Anterior cingulate cortex (tissue), 58 donors: ENCODE results near the gene ZNF385B.
A peak's percentile ranks its signal among the peaks of the same experiment; 100 is the strongest.

ENCODE experiments used
- DNase-seq, 58 donors: peaks; one replicate each; lab custom pipeline; 2025; lab: John Stamatoyannopoulos, UW

ZNF385B gene

DNA sequence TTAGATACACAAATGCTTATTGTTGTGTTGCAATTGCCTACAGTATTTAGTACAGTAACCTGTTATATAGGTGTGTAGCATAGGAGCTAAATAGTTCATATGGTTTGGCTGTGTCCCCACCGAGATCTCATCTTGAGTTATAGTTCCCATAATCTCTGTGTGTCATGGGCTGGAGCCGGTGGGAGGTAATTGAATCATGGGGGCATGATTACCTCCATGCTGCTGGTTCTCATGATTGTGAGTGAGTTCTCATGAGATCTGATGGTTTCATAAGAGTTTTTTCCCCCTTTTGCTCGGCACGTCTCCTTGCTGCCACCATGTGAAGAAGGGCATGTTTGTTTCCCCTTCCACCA is 406.3 kb downstream of the ZNF385B start:
- DNase-seq = no peak

DNA sequence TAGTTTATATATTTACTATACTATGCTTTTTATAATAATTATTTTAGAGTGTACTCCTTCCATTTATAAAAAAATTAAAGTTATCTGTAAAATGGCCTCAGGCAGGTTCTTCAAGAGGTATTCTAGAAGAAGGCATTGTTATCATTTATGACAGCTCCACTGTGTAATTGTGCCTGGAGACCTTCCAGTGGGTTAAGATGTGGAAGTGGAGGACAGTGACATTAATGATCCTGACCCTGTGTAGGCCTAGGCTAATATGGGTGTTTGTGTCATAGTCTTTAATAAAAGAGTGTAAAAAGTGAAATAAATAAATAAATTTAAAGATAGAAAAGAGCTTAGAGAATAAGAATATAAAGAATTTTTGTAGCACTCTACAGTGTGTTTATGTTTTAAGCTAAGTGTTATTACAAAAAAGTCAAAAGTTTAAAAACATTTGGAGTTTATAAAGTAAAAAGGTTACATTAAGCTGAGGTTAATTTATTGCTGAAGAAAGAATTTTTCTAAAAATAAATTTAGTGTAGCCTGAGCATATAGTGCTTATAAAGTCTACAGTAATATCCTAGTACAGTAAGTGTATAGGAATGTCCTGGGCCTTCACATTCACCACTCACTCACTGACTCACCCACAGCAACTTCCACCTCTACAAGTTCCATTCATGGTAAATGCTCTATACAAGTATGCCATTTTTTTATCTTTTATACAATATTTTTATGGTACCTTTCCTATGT is 406.8 kb downstream of the ZNF385B start:
- DNase-seq = no peak

DNA sequence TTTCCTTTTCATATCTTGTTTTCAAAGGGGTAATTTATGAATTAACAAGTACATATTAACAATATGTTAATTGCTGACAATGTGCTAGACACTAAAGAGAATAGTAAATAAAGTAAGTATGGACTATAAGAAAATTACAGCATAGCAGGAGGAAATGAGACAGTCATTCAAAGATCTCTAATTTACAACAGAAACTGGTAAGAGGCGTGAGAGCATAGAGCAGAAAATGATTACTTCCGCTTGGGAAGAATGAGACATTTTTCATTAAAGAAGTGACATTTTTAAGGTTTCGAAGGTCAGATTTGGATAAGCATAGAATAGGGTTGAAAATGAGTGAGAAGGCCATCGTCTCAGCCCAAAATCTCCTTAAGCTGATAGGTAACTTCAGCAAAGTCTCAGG is 412.4 kb downstream of the ZNF385B start:
- no peak for DNase-seq

DNA sequence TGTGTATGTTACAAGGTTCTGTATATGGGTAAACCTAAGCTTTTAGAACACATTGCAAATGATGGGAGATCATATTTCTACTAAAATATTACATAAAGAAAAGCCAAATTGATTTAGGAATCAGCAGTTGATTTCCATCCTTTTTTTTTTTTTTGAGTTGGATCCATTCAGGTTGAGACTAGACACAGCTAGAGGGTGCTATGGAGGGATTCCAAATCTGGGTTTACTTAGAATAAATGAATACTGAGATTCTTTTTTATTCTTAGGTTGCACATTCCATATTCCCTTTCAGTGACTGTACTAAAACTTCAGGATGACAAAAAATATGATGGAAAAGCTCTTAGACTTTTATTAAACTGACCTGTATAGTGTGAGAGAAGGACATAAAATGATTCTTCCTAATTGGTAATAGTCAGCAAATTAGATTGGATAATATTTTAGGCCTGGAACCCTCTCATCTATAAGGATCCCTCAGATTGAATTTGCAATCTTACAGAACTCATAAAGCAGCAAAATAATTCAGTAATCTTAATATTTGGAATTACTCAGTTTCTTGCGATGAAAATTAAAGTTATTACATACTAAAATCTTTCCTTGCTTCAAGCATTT is 413.5 kb downstream of the ZNF385B start:
- no peak for DNase-seq

DNA sequence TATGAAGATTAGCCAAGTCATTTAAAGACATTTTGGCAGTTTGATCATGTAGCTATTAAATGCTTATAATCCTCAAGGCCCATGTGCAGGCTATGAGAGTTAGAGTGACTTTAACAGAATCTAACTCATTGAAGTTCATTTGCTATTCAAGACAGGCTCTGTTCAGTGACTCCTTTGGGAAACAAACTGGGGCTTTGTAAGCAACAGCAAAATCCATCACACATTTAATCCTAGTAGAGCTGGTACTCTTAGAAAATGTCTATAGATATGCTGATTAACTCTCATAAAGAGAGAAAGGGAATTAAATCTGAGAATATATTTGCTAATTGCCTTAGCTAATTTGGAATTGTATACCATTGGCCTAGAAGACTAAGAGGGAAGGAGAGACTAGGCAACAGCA is 414.0 kb downstream of the ZNF385B start:
- no peak for DNase-seq

DNA sequence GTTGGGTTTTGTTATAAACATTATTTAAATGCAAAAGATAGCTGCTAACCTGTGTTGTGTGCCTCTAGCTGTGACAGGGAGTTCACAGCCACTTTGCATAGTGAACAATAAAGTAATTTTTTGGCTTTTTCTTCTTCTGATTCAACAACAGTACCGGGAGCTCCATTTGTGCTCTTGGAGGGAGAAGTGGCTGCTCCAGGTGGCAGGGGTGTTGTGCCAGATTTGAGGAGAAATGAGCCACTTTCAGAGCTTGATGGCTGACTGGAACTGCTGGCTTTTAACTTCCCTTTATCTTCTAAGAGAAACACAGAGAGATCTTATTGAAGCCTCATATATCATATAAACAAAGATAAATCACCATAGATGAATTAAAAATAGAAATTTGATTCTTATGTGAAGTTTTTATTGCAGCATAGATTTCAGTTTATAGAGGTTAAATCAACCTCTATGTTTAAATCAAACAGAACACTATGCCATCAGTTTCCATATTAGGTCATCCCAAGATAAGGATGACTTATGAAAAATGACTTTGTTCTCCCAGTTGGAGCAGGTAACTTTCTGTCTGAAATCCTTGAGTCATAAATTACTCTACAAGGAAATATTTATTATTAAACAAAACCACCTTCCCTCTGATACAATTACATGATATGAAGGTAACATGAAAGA is 414.8 kb downstream of the ZNF385B start:
- DNase-seq = no peak

DNA sequence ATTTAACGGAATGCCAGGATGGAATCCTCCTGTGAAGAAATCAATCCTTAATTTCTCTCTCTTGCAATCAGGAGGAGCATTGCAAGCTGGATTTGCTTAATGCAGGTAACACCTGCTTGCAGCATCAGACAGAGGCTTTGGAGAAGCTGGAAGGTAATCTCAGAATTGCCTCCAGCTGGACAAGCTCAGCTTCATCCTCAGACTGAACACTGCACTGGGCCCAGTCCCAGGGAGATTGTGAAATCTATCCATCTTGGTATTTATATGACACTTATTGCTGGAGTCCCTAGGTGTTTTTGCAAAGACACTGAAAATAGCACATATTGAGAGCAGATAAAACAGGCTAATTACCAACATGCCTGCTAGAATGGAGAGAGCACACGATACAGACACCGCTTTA is 417.4 kb downstream of the ZNF385B start:
- DNase-seq = no peak

DNA sequence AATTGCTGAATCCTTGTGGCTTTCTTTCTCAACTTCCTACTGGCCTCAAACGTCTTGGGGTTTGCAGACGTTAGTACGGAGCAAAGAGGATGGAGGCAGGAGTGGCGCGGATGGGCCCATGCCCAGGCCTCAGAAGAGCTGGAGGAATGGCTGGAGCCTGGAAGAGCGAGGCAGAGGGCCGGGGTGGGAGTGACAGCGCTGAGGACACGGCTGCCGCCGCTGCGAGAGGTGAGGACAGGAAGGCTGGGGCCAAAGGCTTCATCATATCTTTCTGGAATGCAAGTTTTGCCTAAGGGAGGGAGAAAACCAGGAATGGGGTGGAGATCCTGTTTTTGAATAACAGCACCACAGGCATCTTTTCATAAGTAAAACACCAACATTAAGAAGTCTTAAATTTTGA is 418.2 kb downstream of the ZNF385B start:
- no peak for DNase-seq

DNA sequence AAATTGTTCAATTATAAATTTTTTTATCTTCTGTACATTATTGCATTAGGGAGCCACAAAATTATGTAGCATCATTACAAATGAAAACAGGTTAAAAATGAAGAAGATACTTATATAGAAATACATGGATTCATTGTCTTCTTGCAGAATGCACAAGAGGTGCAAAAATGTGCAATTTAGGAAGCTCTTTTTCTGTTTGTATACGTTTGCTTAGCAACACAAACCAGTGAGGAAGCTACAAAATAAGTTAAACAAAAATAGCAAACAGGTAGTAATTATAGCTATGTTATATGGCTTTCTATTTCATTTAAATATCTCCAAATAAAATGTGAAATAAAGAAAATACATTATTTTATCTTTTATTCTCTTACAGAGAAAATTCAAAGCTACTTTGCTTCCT is 419.2 kb downstream of the ZNF385B start:
- no peak for DNase-seq

DNA sequence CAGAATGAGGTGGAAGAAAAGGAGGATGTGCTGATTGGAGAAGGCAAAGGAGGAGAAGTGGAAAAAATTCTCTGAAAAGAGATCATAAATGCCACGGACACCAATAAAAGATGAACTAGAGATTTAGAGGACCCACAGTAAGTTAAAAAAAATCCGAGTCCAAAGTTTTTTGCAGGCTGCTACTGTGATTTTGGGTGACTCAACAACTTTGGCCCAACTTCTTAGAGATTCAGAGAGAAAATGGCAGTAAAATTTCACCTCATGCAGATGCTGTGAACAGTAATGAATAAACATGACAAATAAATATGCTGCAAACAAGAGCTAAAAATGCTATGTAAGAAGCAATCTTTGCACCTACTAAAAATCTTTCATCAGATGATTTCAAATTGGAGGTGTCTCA is 419.9 kb downstream of the ZNF385B start:
- no peak for DNase-seq

DNA sequence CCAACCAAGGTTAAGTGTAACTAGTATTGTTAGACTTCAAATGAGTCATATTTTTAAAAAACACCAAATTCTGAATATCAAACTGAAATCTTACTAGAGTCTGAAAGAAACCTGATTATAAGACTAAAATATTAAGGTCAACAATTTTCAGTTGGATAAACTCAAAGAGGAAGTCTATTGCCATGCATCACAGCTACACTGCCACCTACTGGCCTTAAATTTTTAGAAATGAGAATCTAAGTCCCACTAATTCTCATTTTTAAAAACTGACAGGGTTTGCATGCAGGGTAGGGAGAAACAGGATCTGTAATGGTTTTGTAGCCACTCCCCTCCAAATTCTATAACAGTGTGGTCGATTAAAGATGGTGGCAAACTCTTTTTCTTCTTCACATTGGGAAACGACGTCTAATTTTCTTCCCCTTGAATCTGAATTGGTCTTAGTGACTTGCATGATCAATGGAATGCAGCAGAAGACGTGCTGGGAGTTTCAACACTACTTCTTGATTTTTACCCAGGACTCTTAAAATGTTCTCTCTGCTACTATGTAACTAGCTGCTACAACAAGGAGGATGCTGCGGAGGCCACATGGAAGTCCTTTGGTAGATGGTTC is 420.7 kb downstream of the ZNF385B start:
- peak in 1 of 58 donors; percentile 14 for DNase-seq

DNA sequence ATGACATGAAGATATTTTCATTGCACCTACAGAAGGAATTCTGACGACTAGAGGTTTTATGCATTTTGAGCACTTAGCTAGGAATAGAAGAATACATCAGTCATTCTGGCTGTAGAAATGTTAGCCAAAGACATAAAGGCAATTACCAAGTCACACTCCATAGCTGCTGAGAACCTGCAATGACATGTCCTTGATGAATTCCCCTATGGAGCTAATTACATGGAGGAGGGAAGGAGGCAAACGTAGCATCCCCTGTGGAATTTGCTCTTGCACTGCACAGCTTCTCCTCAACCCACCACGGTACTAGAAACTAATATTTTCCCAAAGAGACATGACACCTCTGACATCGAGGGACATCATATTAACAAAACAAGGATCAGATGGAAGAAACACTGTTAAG is 422.8 kb downstream of the ZNF385B start:
- DNase-seq = no peak

DNA sequence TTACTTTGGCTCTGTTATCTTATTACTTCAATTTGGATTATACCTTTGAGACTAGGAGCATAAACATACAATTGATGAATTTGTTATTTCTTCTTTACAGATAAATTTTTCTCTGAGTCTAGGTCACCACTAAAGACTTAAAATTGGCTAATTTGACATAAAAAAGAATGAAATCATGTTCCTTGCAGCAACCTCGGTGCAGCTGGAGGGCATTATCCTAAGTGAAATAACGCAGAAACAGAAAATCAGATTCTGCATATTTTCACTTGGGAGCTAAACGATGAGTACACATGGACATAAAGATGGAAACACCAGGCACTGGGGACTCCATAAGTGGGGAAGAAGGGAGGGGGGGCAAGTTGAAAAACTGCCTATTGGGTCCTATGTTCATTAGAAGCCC is 424.0 kb downstream of the ZNF385B start:
- DNase-seq = no peak

DNA sequence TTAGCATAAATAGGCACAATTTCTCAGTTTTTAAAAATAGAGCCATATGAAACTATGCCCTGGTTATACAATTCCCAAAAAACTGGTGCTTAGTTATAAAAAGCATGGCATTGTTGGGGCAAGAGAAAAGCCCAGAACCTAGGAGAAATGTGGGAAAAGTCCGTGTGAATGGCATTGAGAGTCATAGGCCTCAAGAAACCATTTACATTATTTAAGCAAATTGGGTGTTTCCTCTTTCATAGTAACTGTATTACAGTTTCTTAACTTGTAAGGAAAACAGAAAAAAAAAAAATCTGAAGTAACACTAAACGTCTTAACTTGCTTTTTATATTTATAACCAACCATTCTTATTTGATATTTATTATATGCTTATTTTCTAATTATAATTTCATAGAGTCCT is 425.8 kb downstream of the ZNF385B start:
- no peak for DNase-seq

DNA sequence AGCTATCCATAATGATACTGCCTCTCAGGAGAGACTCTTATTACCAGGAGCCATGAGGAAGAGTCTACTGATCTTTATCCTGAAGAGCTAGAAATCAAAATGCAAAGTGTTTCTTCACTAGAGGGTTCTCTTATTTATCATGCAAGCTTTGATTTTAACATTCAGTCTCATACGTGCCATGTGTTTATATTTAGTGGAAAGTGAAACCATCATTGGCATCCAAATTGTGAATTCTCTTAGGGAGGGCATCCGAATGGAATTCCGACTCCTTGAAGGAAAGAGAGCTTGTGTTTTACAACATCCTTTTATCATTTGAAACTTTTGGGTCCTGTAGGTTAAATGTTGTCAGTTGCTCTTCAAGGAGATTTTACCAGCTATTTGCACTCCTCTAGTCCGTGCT is 426.4 kb downstream of the ZNF385B start:
- no peak for DNase-seq

DNA sequence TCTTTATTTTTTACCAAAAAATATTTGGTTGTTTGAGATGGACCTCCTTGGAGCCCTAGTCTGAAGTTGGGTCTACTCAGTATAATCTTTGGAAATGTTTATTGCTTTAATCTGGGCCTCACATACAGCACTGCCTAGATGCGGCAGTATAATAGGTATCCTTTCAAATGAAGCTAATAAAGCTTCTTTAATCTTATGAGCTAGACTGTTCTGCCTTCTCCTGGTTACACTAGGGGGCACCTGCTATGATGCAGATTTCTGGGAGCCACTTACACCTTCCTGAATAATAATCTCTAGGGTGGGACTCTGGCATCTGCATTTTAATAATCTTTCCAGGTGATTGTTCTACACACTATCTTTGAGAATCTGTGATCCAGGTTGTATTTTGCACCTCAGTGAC is 427.1 kb downstream of the ZNF385B start:
- DNase-seq = no peak

DNA sequence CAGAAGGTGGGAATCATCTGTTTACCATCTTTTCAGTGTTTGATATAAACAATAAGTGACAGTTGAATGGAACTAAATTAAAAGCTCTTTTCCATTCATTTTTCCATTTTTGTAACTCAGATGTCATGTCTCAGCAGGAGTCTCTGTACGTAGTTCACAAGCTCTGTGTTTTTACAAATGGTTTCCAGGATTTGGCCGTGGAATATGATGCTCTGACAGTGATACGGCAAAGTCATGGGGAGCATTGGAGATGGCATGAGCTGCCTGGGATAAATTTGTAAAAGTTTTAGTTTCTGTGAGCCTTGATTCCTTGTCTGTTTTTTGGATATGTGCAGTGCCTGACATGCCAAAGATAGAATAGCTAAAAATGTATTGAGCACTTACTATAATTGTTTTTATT is 428.7 kb downstream of the ZNF385B start:
- DNase-seq = no peak

DNA sequence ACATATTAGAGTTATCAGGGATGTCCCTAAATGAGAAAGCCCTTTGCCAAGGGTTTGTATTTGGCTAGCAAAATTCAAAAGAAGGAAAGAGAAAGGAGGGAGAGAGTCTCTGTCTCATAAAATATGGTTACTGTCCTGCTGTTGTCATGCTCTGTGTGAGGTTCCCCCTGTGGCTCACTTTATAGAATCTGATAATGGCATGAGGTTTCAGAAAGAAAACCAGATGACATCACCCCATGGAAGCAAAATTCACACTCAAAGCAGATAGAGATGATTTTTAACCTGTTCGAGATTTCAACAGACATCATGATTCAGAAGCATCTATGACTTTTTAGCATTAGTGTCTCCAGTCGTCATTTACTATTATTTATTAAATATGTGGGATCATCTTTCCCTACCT is 431.8 kb downstream of the ZNF385B start:
- DNase-seq = no peak

DNA sequence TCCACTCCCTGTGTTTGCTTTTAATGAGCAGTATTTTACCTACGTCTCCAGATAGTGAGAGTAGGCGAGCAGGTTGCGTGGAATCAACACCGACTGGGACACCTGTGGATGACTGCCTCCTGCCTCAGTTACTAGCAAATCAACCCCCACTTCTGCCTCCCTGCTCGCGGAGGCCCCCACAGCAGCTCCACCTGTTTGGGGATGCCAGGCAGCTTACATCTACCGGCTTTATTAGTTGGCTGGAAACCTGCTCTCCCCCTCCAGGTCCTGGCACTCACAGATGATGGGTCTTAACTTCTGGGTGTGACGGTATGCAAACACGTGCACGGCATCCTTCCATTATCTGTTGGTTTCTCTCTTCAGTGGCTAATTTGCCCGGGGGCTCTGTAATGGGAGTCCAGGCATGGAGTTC is 432.3 kb downstream of the ZNF385B start:
- peak in 1 of 58 donors; percentile 1 for DNase-seq

DNA sequence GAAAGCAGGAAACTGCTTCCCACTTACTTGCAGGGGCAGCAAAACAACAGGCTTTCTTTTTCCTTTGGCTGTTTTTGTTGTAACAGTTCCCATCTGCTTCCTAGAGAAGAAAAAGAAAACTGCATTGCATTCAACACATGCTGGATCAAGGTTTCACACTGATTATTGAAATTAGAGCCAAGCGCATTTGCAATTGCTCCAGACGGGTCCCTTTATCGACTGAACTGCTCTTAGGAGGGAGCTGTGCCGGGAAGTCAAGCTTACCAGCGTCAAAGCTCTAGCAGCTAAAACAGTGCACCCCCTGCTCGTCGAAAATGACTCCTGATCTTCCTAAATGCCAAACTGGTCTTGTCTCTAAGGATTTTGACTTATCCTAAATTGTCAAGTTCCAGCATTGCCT is 432.8 kb downstream of the ZNF385B start:
- peak in 3 of 58 donors; percentile 7 to 8 (median 7) for DNase-seq

DNA sequence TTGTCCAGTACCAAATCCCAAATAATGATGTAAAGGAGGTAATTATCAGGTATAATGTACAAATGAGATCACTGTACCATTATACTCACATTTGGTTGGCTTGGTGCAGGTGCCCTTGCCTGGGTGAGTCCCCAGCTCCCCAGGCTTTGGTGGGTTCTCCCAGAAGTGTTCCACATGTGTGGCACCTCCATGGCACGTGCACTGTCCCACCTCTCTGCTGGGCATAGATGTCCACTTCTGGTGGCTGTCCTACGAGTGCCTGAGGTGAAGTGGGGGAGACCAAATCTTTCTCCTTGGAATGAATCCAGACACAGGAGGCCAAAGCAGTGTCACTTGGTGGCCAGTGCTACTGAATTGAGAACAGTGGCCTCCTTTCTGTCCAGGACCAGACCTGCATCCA is 434.3 kb downstream of the ZNF385B start:
- no peak for DNase-seq

DNA sequence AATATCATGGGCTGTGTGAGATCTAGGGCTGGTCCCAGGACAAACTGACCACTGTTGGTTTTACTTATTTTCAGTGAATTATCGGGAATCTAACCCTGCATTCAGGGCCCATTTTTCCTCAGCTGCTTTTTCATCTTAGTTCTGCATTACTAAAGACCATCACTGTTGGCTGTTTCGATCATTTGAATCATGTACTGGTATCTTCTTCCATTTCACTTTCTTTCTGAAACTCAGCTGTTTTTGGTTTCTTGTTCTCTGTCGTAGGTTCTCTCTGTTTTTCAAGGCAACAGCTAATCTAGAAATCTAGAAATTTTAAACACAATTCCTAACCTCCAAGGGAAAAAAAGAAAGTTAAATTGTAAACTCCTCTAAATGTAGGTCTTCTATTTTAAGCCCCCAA is 436.8 kb downstream of the ZNF385B start:
- no peak for DNase-seq
